CD14-positive monocyte (primary cell): ENCODE results near the gene KCNIP3. TPM values are rescaled to one million over a fixed set of nuclear protein-coding genes. Genes with fewer than 3 reads are reported as not detected.

Experiments used
- DNase-seq, 3 donors: peaks; one replicate each; pipeline ENCODE4 v3.0.0-alpha.2; 2011 to 2022
- H2AFZ ChIP-seq: 2 replicates; pipeline ENCODE4 v1.6.0; 2012; ENCODE audit warnings: mild to moderate bottlenecking, low read depth, low read length, inconsistent platforms; ENCODE audit not compliant: insufficient read depth, poor library complexity, severe bottlenecking
- H3K27ac ChIP-seq, 2 donors: 1 replicate in 1 of 2; 2 replicates in 1 of 2; pipeline ENCODE4 v1.5.1; 2012 to 2013; ENCODE audit warnings: low read length in 2 of 2, control low read depth in 1 of 2, inconsistent platforms in 1 of 2, low read depth in 1 of 2, mild to moderate bottlenecking in 1 of 2
- H3K27me3 ChIP-seq, 2 donors: one replicate each; pipeline versions ENCODE4 v1.6.0 to v1.6.1; 2011 to 2013; ENCODE audit warnings: low read length in 2 of 2; ENCODE audit not compliant: control insufficient read depth in 2 of 2, insufficient read depth in 2 of 2
- H3K36me3 ChIP-seq, 2 donors: replicated peaks in 1 of 2; 1 replicate in 1 of 2; 2 replicates in 1 of 2; pipeline versions ENCODE4 v1.5.1 to v1.6.1; 2012 to 2013; ENCODE audit warnings: low read length in 2 of 2, control low read depth in 1 of 2, inconsistent platforms in 1 of 2, mild to moderate bottlenecking in 1 of 2; ENCODE audit not compliant: insufficient read depth in 2 of 2, control insufficient read depth in 1 of 2
- H3K4me1 ChIP-seq, 2 donors: 1 replicate in 1 of 2; 2 replicates in 1 of 2; pipeline versions ENCODE4 v1.5.1 to v1.6.1; 2012 to 2013; ENCODE audit warnings: low read length in 2 of 2, control low read depth in 1 of 2, inconsistent platforms in 1 of 2, mild to moderate bottlenecking in 1 of 2, moderate library complexity in 1 of 2; ENCODE audit not compliant: insufficient read depth in 2 of 2, control insufficient read depth in 1 of 2
- H3K4me2 ChIP-seq: replicated peaks from 2 replicates; pipeline ENCODE3; 2012; ENCODE audit warnings: low read length, moderate library complexity, mild to moderate bottlenecking; ENCODE audit not compliant: poor library complexity, severe bottlenecking; ENCODE audit errors: extremely low read depth
- H3K4me3 ChIP-seq, 3 experiments: fragments of 200-600 bp in 1 of 3; sonication (generic) in 1 of 3; replicated peaks in 1 of 3; 1 replicate in 2 of 3; 2 replicates in 1 of 3; pipeline ENCODE4 v1.5.1; 2011 to 2013; ENCODE audit warnings: low read length in 3 of 3, mild to moderate bottlenecking in 3 of 3, control low read depth in 2 of 3, low read depth in 2 of 3, inconsistent platforms in 1 of 3, moderate library complexity in 1 of 3
- H3K79me2 ChIP-seq: 2 replicates; pipeline ENCODE4 v1.6.0; 2012; ENCODE audit warnings: mild to moderate bottlenecking, control low read depth, inconsistent platforms, low read length, moderate library complexity; ENCODE audit not compliant: insufficient read depth
- H3K9ac ChIP-seq: 2 replicates; pipeline ENCODE4 v1.6.0; 2017; ENCODE audit warnings: low read length, mild to moderate bottlenecking; ENCODE audit not compliant: insufficient read depth, poor library complexity, severe bottlenecking
- H3K9me3 ChIP-seq, 2 donors: replicated peaks in 1 of 2; 1 replicate in 1 of 2; 2 replicates in 1 of 2; pipeline versions ENCODE4 v1.5.1 to v1.6.1; 2012 to 2013; ENCODE audit warnings: low read length in 2 of 2, control low read depth in 1 of 2; ENCODE audit not compliant: control insufficient read depth in 1 of 2, insufficient read depth in 1 of 2
- H4K20me1 ChIP-seq: 2 replicates; pipeline ENCODE4 v1.6.0; 2012; ENCODE audit warnings: mild to moderate bottlenecking, low read length, control low read depth, moderate library complexity; ENCODE audit not compliant: insufficient read depth
- H3K27ac Mint-ChIP-seq, 7 donors: one replicate each; pipeline ENCODE4 v1.8.0; 2020; ENCODE audit warnings: mild to moderate bottlenecking in 7 of 7, mixed read lengths in 7 of 7, moderate library complexity in 6 of 7, inconsistent platforms in 2 of 7
- H3K27me3 Mint-ChIP-seq, 3 donors: one replicate each; pipeline ENCODE4 v1.8.0; 2021 to 2022; ENCODE audit warnings: low read depth in 3 of 3, mild to moderate bottlenecking in 3 of 3, mixed read lengths in 3 of 3, moderate library complexity in 3 of 3, inconsistent platforms in 1 of 3
- H3K36me3 Mint-ChIP-seq, 2 donors: one replicate each; pipeline ENCODE4 v1.8.0; 2020; ENCODE audit warnings: mixed read lengths in 2 of 2, inconsistent platforms in 1 of 2, mild to moderate bottlenecking in 1 of 2
- H3K4me1 Mint-ChIP-seq: one replicate; pipeline ENCODE4 v1.8.0; 2020; ENCODE audit warnings: mild to moderate bottlenecking, mixed read lengths
- H3K4me3 Mint-ChIP-seq, 2 donors: one replicate each; pipeline ENCODE4 v1.8.0; 2020; ENCODE audit warnings: mild to moderate bottlenecking in 2 of 2, mixed read lengths in 2 of 2, moderate library complexity in 1 of 2
- H3K9me3 Mint-ChIP-seq, 7 donors: one replicate each; pipeline ENCODE4 v1.8.0; 2020 to 2022; ENCODE audit warnings: mixed read lengths in 7 of 7, mild to moderate bottlenecking in 6 of 7, moderate library complexity in 6 of 7, inconsistent platforms in 2 of 7
- WGBS: methylation state at CpG from one replicate; pipeline ENCODE4 v1.1.5; 2013; ENCODE audit warnings: missing lambda C conversion rate; ENCODE audit not compliant: insufficient coverage; 5-methylcytosine and 5-hydroxymethylcytosine counted together
- intact Hi-C, 2 donors: fragments of 100-400 bp; cut with micrococcal nuclease; formaldehyde crosslinking; loops; one replicate each; pipeline versions ENCODE4 v1.15.0 to v1.15.1; 2023
- polyA plus RNA-seq, 3 donors: library from polyadenylated mRNA; depleted of rRNA in 1 of 3; unstranded in 2 of 3; stranded (reverse) in 1 of 3; fragments of 300-500 nt in 2 of 3; fragments of >200 nt in 1 of 3; fragmentation: Illumina TruSeq in 2 of 3; gene quantifications; 1 replicate in 2 of 3; 2 replicates in 1 of 3; pipeline ENCODE4 v1.2.3, GENCODE V29; 2012 to 2021
- TF ChIP-seq, protein P1 (sequence below): fragments of 200-600 bp; IDR thresholded peaks from one replicate; pipeline ENCODE4 v1.8.0; 2022; ENCODE audit warnings: antibody characterized with exemption, mild to moderate bottlenecking

The KCNIP3 gene
- polyA plus RNA-seq, 3 donors: not detected

DNA sequence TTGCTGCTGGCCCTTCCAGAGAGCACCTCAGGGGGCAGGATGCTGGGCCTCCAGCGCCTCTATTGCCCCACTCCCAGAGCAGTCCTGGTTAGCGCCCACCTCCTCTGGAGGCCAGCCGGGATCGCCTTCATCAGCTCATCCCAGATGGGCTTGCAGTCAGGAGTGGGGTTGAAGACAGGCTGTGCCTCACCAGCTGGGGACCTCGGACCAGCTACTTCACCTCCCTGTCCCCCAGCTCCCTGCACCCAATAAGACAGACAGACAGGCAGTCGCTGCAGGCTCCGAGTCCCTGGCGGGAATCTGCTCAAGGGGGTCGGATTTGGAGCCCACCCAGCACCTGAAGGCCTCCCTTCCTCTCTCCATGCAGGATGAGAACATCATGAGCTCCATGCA lies 86.5 kb downstream of the KCNIP3 start:
- WGBS: 95% methylated on average over 6 of the region's 9 CpGs

GRCh38 chr2:95384854-95385569 lies 87.9 kb downstream of the KCNIP3 start:
- Histone ChIP-seq H3K9ac (no peak overlapping the region), H3K27me3 (no peaks in the 10 kb centered on the region), H3K27ac (no peak overlapping the region), H3K4me2 (no peak overlapping the region), H3K9me3 (no peaks in the 10 kb centered on the region), H3K79me2 (no peaks in the 10 kb centered on the region), H4K20me1 (no peaks in the 10 kb centered on the region), H3K4me1 (no peaks in the 10 kb centered on the region), H2AFZ (no peak overlapping the region), H3K4me3 (no peak overlapping the region), H3K36me3 (no peaks in the 10 kb centered on the region)
- Mint-ChIP-seq H3K27me3 (peaks cover 1 to 4% (median 2%) of the 10 kb centered on the region in 3 donors), H3K4me1 (peaks cover 3% of the 10 kb centered on the region), H3K4me3 (no peak overlapping the region), H3K27ac (no peak overlapping the region), H3K36me3 (no peaks in the 10 kb centered on the region), H3K9me3 (peaks cover 0 to under 1% (median 0%) of the 10 kb centered on the region in 7 donors)
- DNase-seq: no peak
- 85% methylated on average over 11 of the region's 12 CpGs for WGBS
- intact Hi-C loops: no loop called here
- TF ChIP-seq, protein P1, sequence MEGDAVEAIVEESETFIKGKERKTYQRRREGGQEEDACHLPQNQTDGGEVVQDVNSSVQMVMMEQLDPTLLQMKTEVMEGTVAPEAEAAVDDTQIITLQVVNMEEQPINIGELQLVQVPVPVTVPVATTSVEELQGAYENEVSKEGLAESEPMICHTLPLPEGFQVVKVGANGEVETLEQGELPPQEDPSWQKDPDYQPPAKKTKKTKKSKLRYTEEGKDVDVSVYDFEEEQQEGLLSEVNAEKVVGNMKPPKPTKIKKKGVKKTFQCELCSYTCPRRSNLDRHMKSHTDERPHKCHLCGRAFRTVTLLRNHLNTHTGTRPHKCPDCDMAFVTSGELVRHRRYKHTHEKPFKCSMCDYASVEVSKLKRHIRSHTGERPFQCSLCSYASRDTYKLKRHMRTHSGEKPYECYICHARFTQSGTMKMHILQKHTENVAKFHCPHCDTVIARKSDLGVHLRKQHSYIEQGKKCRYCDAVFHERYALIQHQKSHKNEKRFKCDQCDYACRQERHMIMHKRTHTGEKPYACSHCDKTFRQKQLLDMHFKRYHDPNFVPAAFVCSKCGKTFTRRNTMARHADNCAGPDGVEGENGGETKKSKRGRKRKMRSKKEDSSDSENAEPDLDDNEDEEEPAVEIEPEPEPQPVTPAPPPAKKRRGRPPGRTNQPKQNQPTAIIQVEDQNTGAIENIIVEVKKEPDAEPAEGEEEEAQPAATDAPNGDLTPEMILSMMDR: no peak

More for the DNA sequence above, 86.5 kb downstream of the KCNIP3 start:
- H3K27me3 ChIP-seq: no peaks in the 10 kb centered on the region
- peaks cover 0 to 2% (median 0%) of the 10 kb centered on the region in 7 donors for H3K9me3 Mint-ChIP-seq
- H3K9me3 ChIP-seq: no peaks in the 10 kb centered on the region
- no peaks in the 10 kb centered on the region for H4K20me1 ChIP-seq
- no peak overlapping the region for H3K4me3 ChIP-seq
- H3K27ac Mint-ChIP-seq: peak overlapping the region in 1 of 7 donors; percentile 55
- TF ChIP-seq, protein P1: no peak
- H3K36me3 ChIP-seq: no peaks in the 10 kb centered on the region
- H3K4me2 ChIP-seq: no peak overlapping the region
- DNase-seq: no peak
- H2AFZ ChIP-seq: no peak overlapping the region
- no peaks in the 10 kb centered on the region for H3K4me1 ChIP-seq
- H3K27me3 Mint-ChIP-seq: peaks cover 1 to 5% (median 2%) of the 10 kb centered on the region in 3 donors
- no peak overlapping the region for H3K4me3 Mint-ChIP-seq
- intact Hi-C loops: no loop called here
- H3K27ac ChIP-seq: no peak overlapping the region
- no peak overlapping the region for H3K9ac ChIP-seq
- H3K36me3 Mint-ChIP-seq: no peaks in the 10 kb centered on the region
- no peaks in the 10 kb centered on the region for H3K4me1 Mint-ChIP-seq
- H3K79me2 ChIP-seq: no peaks in the 10 kb centered on the region
